Keratinocyte (primary cell): ENCODE measurements around the gene FYTTD1.

ENCODE experiments used
- EZH2 ChIP-seq: IDR thresholded peaks from one replicate; pipeline ENCODE4 v1.6.1; 2012; ENCODE audit warnings: inconsistent platforms, mild to moderate bottlenecking, low read length, moderate library complexity
- TF ChIP-seq, protein P1 (sequence below), 3 experiments: IDR thresholded peaks in 1 of 3; conservative IDR thresholded peaks in 1 of 3; optimal IDR thresholded peaks in 1 of 3; 2 replicates in 2 of 3; 3 replicates in 1 of 3; pipeline versions ENCODE3 to v1.5.1; 2011; ENCODE audit warnings: low read length in 3 of 3, mild to moderate bottlenecking in 3 of 3, moderate library complexity in 2 of 3, control low read depth in 1 of 3, inconsistent platforms in 1 of 3; ENCODE audit not compliant: insufficient read depth in 2 of 3; ENCODE audit errors: extremely low read depth in 1 of 3

DNA sequence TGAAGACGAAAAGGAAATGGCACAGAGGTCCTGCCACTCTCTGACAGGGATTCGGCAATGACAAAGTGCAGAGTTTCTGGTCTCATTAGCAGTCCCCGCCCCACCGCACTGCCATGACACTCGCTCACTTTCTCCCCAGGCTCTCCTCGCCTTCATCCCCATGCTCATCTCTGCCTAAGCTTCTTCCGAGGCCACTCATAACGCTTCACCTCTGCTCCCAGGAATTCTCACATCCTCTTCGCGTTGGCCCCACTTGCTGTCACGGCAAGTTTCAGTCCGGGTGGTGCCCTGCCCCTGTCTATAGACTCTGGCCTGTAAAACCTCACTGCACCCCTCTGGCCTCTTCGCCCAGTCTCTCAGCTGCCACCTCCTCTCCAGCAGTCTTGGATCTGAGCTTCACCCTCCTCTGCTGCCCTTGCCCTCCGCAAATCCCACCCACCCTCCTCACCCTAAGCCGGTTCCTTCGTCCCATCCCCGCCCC, 13.6 kb upstream of the FYTTD1 start:
- no peak for TF ChIP-seq EZH2
- TF ChIP-seq, protein P1, sequence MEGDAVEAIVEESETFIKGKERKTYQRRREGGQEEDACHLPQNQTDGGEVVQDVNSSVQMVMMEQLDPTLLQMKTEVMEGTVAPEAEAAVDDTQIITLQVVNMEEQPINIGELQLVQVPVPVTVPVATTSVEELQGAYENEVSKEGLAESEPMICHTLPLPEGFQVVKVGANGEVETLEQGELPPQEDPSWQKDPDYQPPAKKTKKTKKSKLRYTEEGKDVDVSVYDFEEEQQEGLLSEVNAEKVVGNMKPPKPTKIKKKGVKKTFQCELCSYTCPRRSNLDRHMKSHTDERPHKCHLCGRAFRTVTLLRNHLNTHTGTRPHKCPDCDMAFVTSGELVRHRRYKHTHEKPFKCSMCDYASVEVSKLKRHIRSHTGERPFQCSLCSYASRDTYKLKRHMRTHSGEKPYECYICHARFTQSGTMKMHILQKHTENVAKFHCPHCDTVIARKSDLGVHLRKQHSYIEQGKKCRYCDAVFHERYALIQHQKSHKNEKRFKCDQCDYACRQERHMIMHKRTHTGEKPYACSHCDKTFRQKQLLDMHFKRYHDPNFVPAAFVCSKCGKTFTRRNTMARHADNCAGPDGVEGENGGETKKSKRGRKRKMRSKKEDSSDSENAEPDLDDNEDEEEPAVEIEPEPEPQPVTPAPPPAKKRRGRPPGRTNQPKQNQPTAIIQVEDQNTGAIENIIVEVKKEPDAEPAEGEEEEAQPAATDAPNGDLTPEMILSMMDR (optimal IDR thresholded peaks at IDR 0.05 in 1 of 3, IDR thresholded peaks at IDR 0.05 in 1 of 3, conservative IDR thresholded peaks at IDR 0.05 in 1 of 3; ENCODE audit: extremely low read depth in 1 of 3, insufficient read depth in 2 of 3, low read length in 3 of 3) = no peak
